HPDE6-E6E7 (cell line): Measurements from ENCODE around the gene CAPZA2.
"Not testable (repeated sequence)": the region's sequence is repeated elsewhere in the genome, so short reads cannot be mapped to it uniquely, and the experiment has no call there.

Experiments
- DNase-seq: peaks from one replicate; pipeline ENCODE4 v3.0.0; 2011; ENCODE audit warnings: missing footprints; ENCODE audit errors: extremely low spot score

The CAPZA2 gene

GRCh38 chr7:116918704-116919103, 56.3 kb downstream of the CAPZA2 start:
- DNase-seq: no peak

GRCh38 chr7:116920359-116920758, 58.0 kb downstream of the CAPZA2 start:
- DNase-seq: no peak

- no peak for DNase-seq
These were observed 60.2 kb downstream of the CAPZA2 start for GRCh38 chr7:116922545-116922944.

GRCh38 chr7:116924741-116925140, 62.4 kb downstream of the CAPZA2 start:
- no peak for DNase-seq

- DNase-seq: no peak
These were observed 66.6 kb downstream of the CAPZA2 start for GRCh38 chr7:116929021-116929420.

GRCh38 chr7:116929914-116930913, 67.8 kb downstream of the CAPZA2 start:
- peak; percentile 81 for DNase-seq

- DNase-seq: no peak
These were observed 70.2 kb downstream of the CAPZA2 start for GRCh38 chr7:116932566-116932965.

- no peak for DNase-seq
These were observed 71.1 kb downstream of the CAPZA2 start for GRCh38 chr7:116933465-116933864.

- no peak for DNase-seq
These were observed 72.2 kb downstream of the CAPZA2 start for GRCh38 chr7:116934580-116934979.

GRCh38 chr7:116936844-116937243, 74.5 kb downstream of the CAPZA2 start:
- DNase-seq: not testable (repeated sequence)

- no peak for DNase-seq
These were observed 76.3 kb downstream of the CAPZA2 start for GRCh38 chr7:116938678-116939077.

- DNase-seq: no peak
These were observed 78.4 kb downstream of the CAPZA2 start for GRCh38 chr7:116940689-116941370.

GRCh38 chr7:116942504-116942903, 80.1 kb downstream of the CAPZA2 start:
- DNase-seq: no peak

GRCh38 chr7:116948934-116949333, 86.5 kb downstream of the CAPZA2 start:
- DNase-seq: no peak

- no peak for DNase-seq
These were observed 87.8 kb downstream of the CAPZA2 start for GRCh38 chr7:116949941-116950801.

- no peak for DNase-seq
These were observed 88.5 kb downstream of the CAPZA2 start for GRCh38 chr7:116950889-116951351.

- no peak for DNase-seq
These were observed 89.2 kb downstream of the CAPZA2 start for GRCh38 chr7:116951366-116952292.

- DNase-seq: peak; percentile 15
These were observed 90.4 kb downstream of the CAPZA2 start for GRCh38 chr7:116952635-116953371.

- peak; percentile 66 for DNase-seq
These were observed 91.1 kb downstream of the CAPZA2 start, which contains the start of gene ST7 for GRCh38 chr7:116953372-116953905. Gene ST7, plus strand, starts transcription at chr7:116953501. Its CDS starts 40 bp downstream, at chr7:116953541.
